Hypothalamus (tissue), 51 donors: ENCODE measurements around the gene FLYWCH1.
A peak's percentile ranks its signal among the peaks of the same experiment; 100 is the strongest.

Experiments
- DNase-seq, 51 donors: peaks; one replicate each; lab custom pipeline; 2025; lab: John Stamatoyannopoulos, UW

Gene FLYWCH1

DNA sequence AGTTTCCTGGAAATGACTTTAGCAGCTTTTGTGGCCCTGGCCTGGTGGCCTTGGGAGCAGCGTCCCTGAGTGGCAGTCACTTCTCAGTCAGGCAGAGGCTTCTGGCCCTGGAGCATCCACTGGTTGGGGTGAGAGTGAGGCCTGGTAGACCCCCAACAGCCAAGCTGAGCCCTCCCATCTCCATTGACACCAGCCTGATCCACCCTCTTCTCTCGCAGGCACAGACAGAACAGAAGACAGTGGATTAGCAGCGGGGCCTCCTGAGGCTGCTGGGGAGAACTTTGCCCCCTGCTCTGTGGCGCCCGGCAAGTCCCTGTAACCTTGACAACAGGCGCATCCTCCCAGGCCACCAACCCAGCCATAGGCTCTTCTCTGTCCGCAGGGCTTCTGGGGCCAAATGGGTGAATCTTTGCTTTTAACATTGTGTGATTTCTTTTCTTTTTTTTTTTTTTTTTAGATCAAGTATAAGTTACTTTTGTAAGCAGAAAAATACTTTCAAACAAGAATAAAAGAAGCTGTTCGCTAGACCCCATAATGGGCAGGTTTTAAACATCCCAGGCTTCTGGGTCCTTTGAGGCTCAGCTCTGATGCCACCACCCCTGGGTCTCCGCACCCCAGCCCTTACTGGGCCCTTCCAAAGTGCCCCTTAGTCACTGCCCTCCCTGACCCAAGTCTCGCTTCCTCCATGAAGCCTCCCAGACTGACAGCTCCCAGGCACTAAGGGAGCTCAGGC, 12.7 kb upstream of the FLYWCH1 start:
- no peak for DNase-seq

DNA sequence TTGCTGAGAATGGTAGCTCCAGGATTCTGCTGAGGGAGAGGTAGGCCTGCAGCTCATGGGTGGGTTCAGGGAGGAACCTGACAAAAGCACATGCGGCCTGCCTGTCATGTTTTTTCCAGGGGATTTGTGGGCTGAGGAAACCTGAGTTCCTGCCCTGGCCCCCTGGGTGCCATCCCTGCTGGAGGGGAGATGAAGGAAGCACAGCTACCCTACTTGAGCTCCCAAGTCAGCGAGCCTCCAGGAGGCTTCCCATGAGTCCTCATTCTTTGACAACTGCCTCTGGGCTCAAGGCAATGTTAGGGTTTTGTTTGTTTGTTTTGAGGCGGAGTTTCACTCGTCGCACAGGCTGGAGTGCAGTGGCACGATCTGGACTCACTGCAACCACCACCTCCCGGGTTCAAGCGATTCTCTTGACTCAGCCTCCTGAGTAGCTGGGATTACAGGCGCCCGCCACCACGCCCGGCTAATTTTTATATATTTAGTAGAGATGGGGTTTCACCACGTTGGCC, 12.1 kb upstream of the FLYWCH1 start:
- DNase-seq, result no peak

DNA sequence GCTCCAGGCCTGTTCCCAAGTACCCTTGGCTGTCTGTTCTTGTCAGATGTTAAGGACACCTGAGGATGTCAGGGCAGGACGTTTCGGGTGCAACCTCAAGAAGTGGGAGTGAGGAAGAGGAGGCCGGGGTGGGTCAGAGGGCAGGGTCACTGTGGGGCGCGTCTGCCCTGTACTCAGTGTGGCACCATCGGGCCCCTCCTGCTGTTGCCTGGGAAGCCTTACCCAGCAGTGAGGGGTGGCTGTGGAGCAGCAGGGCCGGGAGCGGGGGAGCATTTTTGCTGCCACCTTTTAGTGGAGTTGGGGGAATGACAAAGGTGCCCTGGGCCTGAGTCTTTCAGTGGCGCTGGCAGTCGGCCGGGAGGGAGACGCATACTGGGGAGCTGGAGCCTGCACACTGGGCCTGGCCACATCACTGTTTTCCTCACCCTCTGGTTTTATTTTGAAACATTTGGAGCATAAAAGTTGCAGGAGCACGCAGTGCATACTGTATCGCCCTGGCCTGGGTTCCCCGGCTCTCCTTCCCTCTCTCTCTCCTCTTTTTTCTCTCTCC, 11.1 kb upstream of the FLYWCH1 start:
- no peak for DNase-seq

DNA sequence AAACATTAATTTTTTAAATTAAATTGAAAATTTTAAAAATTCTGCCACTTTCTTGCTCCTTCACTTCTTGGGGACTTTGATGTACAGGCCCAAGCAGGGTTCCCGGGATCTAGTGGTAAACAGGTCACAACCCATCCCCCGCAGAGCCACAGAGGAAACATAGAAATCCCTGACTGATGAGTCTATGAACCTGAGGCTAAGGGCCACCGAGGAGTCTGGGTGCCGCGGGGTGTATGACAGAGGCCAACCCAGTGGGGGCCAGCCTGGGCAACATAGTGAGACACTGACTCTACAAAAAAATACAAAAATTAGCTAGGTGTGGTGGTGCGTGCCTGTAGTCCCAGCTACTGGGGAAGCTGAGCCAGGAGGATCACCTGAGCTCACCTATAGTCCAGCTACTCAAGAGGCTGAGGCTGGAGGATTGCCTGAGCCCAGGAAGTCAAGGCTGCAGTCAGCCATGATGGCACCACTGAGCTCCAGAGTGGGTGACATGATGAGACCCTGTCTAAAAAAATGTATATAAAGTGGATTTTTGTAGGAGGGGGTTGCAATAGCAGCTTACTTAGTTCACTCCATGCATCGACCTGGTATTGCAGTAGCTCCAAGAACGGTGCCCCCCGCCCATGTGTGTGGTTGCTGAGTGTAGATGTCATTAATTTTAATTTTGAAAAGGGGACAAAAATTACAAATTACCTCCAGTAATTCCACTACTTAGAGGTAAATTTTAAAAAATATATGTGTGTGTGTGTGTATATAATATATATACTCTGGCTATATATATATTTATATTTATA, 9.2 kb upstream of the FLYWCH1 start:
- DNase-seq, result no peak

DNA sequence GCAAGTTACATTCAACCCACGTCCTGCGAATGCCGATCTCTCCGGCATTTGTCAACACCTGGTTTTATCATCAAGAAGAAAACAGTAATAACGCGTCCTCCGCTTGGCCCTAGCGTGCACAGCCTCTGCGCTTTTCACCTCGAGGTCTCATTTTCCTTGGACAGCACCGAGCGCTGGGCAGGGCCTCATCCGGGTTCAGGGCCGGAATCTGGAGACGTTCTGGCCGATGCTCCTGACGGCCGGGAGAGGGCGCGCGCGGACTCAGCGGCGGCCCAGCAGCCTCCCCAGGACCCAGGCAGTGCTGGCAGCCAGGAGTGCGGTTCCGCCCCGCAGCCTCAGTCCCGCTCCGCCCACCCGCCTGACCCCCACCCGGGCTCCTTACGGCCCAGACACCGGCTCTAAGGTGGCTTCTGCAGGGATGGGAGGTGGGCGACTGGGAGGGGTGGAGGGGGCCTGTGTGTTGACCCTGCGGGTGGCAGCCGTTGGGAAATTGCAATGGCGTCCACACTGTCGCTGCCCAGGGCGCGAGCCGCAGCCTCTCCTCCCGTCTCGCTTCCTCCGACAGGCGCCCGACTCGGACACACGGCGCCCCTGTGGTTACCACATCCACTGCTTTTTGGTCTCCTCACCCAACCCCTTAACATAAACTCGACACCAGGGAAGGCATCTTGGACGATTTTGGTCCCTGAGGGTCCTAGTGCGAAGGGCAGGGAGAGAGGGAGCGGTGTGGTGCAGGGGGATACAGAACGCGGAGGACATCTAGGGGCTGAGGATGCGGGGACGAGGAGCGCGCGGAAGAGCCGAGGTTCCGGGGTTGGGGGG, 7.4 kb upstream of the FLYWCH1 start:
- DNase-seq, result peak; percentile 31 to 89 (median 79)

DNA sequence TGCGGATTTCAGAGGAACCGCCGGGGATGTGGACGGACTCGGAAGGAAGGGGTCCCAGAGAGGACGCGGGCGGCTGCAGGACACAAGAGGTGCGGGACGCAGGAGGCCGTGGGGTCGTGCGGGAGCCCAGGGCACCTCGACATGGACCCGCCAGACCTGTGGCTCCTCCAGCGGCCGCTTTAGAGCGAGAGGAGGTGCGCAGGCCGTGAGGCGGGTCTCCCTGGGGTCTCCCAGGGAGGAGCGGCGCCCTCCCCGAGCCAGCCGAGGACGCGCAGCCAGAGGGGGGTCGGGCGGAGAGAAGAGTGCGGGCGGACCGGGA, 6.8 kb upstream of the FLYWCH1 start:
- peak in 9 of 51 donors; percentile 44 to 70 (median 49) for DNase-seq

DNA sequence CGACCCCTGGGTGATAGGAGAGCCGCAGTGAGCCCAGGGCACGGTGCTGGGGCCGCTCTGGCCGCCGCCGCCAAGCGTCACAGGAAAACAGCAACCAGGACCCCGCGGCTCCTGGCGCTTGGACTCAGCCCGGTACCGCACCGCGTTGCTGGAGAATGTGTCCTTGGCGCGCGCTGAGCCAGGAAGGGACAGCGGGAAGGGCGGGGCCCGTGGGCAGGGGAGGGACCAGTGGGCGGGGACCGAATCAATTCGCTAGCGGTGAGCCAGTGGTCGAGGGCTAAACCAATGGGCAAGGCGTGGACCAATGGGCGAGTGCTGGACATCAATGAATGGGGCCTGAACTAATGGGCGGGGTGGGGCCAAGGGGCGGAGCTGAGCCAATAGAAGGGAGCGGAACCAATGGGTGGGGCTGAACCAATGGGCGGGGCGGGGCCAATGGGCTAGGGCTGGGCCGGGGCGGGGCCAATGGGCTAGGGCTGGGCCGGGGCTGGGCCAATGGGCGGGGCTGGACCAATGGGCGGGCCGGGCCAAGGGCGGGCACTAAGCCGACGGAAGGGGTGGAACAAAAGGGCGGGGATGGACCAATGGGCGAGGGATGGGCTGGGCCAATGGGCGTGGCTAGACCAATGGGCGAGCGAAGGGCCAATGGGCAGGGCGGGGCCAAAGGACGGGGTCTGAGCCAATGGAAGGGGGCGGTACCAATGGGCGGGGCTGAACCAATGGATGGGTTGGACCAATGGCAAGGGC, 6.3 kb upstream of the FLYWCH1 start:
- peak; percentile 92 to 100 (median 100) for DNase-seq

DNA sequence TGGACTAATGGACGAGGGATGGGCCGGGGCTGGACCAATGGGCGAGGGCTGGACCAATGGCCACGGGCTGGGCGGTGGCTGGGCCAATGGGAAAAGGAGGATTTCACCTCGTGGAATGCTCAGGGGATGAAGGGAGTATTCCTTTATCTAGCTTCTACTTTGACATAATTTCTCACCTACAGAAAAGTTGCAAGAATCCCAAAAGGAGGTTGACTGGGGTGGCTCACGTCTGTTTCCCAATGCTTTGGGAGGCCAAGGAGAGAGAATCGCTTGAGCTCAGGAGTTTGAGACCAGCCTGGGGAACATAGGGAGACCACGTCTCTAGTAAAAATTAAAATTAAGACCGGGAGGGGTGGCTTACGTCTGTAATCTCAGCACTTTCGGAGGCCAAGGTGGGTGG, 5.7 kb upstream of the FLYWCH1 start:
- DNase-seq, result no peak

DNA sequence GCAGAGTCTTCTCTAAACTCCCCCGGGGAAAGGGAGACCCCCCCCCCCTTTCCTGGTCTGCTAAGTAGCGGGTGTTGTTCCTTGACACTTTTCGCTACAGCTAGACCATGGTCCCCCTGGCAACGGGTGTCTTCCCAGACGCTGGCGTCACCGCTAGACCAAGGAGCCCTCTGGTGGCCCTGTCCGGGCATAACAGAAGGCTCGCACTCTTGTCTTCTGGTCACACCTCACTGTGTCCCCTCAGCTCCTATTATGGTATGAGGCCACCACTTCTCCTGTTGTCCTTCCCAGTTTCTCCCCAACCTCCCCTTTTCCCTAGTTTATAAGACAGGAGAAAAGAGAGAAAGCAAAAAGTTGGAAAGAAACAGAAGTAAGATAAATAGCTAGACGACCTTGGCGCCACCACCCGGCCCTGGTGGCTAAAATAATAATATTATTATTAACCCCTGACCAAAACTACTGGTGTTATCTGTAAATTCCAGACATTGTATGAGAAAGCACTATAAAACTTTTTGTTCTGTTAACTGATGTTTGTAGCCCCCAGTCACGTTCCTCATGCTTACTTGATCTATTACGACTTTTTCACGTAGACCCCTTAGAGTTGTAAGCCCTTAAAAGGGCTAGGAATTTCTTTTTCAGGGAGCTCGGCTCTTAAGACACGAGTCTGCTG, 4.5 kb upstream of the FLYWCH1 start:
- peak in 28 of 51 donors; percentile 4 to 57 (median 30) for DNase-seq

DNA sequence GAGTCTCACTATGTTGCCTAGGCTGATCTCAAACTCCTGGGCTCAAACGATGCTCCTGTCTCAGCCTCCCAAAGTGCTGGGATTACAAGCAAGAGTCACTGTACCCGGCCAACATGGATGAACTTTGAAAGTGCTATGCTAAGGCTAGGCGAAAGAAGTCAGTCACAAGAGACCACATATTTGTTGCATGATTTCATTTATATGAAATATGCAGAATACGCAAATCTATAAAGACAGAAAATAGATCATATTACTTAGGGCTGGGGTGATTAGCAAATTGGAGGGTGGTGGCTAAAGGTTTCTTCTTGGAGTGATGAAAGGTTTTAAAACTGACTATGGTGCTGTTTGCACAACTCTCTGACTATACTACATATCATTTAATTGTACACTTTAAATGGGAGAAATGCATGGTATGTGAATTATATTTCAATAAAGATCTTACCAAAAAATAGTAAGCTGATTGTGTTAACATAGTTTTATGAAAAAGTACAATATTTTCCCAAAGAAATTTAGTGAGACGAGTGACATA, 1.2 kb upstream of the FLYWCH1 start:
- no peak for DNase-seq

DNA sequence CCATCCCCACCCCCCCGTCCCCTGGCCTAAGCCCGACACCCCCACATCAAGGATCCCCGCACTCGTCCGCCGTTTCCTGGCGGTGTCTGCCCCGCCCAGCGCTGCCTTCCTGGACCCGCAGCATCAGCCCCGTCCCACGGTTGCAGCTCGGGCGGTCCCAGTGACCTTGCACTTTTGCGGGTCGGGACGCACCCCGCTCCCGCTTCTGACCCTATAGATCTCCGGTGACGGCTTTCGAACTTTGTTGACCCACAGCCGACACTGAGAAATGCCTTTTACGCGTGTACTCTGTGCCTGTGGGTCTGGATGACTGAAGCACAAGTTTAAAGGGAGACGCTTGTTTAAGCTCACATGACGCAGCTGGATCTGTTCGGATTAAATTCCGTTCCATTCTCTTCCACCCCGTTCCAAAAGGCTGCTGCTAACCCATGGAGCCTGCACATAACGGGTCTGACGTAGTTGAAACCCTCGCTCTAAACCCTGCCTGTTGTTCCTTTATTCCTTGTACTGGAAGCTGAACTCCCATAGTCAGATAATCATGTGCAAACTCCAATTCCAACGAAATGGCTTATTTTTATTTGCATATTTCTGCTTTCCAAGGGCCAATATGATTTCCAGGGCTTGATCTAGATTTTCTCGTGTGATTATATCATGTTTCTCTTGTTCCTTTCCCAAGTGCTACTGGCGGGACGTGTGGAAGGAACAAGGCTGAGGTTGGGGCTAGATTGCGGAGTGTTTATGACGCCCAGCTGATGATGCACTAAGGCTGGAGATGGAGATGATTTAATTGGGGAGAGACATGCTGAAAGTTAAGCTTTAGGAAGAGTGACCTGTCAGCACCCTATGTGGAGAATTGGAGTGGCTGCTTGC, 834 bp downstream of the FLYWCH1 start:
- peak in 23 of 51 donors; percentile 1 to 64 (median 29) for DNase-seq

DNA sequence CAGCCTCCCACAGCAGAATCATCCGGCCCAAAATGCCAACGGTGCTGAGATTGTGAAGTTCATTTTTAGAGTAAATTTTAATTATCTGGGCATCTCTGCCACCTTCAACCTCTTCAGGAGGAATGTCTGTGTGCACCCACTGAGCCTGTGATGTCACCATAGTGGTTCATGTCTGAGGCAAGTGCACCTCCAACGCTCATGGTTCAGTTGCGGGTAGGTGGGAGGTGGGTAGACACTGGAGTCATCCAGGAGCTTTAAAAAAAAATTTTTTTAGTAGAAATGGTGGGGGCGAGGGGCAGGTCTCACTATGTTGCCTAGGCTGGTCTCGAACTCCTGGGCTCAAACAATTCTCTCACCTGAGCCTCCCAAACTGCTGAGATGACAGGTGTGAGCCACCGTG, 1.9 kb downstream of the FLYWCH1 start:
- DNase-seq, result peak in 1 of 51 donors; percentile 11

DNA sequence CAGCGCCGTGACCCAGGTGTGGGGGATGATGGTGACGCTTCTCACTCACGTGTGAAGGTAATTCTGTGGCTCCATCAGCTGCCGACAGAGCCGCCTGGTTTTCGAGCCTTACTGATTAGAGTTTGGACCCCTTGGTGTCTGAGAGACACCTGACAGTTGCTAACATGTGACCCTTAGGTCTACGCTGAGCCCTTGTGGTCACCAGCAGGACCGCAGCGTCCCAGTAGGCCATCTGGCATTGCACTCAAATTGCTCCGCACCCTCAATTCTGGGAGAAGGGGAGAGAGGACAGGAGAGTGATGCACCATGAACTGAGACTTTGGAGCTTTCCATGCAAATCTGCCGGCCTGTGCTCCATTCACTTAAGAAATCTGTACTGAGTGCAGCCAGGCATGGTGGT, 2.5 kb downstream of the FLYWCH1 start:
- DNase-seq, result no peak

DNA sequence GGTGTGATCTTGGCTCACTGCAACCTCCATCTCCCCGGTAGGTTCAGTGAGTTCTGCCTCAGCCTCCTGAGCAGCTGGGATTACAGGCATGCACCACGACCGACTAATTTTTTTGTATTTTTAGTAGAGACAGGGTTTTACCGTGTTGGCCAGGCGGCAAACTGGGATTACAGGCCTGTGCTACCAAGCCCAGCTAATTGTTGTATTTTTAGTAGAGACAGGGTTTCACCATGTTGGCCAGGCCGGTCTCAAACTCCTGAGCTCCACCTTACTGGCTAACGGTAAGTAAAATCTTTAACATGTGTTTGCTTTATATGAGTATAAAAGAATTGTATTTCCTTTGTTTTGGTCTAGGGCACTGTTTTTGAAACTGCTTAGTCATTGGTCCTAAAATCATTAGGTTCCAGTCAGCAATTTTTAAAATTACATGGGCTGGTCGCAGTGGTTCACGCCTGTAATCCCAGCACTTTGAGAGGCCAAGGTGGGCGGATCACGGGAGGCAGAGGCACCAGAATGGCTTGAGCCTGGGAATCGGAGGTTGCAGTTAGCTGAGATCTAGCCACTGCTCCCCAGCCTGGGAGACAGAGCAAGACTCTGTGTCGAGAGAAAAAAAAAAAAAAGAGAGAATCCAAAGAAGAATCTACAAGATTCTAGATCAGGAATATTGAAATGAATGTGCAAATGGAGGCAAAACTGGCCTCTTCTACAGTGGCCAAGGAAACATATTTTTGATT, 3.6 kb downstream of the FLYWCH1 start:
- no peak for DNase-seq

DNA sequence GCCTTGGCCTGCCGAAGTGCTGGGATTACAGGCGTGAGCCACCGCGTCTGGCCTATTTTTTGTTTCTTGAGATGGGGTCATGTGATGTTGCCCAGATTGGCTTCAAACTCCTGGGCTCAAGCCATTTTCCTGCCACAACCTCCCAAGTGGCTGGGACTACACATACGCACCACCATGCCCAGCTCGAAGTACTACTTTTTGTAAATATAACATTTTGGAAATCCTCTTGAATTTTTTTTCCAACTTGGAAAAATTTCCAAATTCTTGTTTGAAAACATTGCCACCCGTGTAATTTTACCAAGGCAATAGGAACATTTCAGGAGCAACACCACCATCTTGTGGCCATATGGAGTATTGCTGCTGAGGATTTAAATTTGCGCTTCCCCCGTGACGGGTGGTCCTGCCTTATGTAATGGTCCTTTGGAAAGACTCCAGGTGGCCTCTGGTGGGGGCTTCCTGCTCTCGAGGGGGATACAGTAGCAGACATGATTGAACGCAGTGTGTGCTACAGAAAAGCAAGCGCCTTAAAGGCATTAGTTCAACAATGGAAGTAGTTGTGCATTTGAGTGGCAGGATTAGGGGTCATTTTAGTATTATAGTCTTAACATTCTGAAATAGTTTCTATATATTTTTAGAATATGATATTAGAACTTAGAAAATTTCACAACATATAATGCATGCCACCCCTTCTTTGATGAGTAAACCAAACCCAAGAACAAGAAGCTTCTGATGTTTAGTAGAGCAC, 8.0 kb downstream of the FLYWCH1 start:
- peak in 37 of 51 donors; percentile 3 to 69 (median 30) for DNase-seq

DNA sequence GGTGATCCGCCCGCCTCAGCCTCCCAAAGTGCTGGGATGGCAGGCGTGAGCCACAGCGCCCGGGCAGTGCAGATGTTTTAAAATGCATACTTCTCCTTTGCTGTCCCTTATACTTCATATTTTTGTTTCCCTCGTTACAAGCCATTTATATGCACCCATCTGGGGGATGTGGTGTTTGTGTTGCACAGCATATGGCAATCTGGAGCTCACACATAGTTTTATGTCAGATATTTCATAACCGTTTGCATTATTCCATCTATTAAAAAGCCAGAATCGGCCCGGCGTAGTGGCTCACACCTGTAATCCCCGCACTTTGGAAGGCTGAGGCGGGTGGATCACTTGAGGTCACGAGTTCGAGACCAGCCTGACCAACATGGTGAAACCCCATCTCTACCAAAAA, 11.8 kb downstream of the FLYWCH1 start:
- DNase-seq, result no peak
